A673 (cell line): Measurements from ENCODE around the gene MAPK12.

ENCODE experiments used
- EZH2 ChIP-seq: fragments of 200-600 bp; sonication (generic); IDR thresholded peaks from 2 replicates; pipeline ENCODE4 v1.6.1; 2017; ENCODE audit warnings: borderline replicate concordance, low read depth, mild to moderate bottlenecking, mixed read lengths, antibody characterized with exemption, low read length; ENCODE audit not compliant: poor library complexity, severe bottlenecking
- TF ChIP-seq, protein P1 (sequence below): fragments of 300-800, 200-600 bp; sonication (generic); conservative IDR thresholded peaks from 2 replicates; pipeline ENCODE4 v1.5.1; 2017; ENCODE audit warnings: low read depth, mild to moderate bottlenecking, antibody characterized with exemption, low read length, moderate library complexity, mixed read lengths

DNA sequence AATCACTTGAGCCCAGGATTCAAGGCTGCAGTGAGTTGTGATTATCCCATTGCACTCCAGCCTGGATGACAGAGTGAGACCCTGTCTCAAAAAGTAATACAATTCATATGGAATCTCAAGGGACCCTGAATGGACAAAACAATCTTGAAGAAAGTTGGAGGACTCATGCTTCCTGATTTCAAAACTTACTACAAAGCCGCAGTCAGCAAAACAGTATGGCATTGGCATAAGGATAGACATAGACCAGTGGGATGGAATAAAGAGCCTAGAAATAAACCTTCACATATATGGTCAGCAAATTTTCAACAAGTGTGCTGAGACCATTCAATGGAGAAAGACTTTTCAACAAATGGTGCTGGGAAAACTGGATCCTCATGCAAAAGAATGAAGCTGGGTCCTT is 58.2 kb downstream of the MAPK12 start:
- TF ChIP-seq, protein P1, sequence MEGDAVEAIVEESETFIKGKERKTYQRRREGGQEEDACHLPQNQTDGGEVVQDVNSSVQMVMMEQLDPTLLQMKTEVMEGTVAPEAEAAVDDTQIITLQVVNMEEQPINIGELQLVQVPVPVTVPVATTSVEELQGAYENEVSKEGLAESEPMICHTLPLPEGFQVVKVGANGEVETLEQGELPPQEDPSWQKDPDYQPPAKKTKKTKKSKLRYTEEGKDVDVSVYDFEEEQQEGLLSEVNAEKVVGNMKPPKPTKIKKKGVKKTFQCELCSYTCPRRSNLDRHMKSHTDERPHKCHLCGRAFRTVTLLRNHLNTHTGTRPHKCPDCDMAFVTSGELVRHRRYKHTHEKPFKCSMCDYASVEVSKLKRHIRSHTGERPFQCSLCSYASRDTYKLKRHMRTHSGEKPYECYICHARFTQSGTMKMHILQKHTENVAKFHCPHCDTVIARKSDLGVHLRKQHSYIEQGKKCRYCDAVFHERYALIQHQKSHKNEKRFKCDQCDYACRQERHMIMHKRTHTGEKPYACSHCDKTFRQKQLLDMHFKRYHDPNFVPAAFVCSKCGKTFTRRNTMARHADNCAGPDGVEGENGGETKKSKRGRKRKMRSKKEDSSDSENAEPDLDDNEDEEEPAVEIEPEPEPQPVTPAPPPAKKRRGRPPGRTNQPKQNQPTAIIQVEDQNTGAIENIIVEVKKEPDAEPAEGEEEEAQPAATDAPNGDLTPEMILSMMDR, result no peak
- TF ChIP-seq EZH2, result no peak
